KOPT-K1 (cell line): Measurements from ENCODE around the gene GRM7.

Experiments used
- H3K27ac ChIP-seq: fragments of 200-600 bp; sonication (generic); 2 replicates; pipeline ENCODE4 v1.5.1; 2016; ENCODE audit warnings: antibody characterized with exemption, mild to moderate bottlenecking, low read depth, low read length; ENCODE audit not compliant: poor library complexity, severe bottlenecking
- H3K36me3 ChIP-seq: fragments of 200-600 bp; sonication (generic); 2 replicates; pipeline ENCODE4 v1.5.1; 2017; ENCODE audit warnings: antibody characterized with exemption, mild to moderate bottlenecking, low read length, moderate library complexity; ENCODE audit not compliant: insufficient read depth
- H3K9me3 ChIP-seq: fragments of 200-600 bp; sonication (generic); 2 replicates; pipeline ENCODE4 v1.5.1; 2017; ENCODE audit warnings: antibody characterized with exemption, low read length, mild to moderate bottlenecking; ENCODE audit not compliant: insufficient read depth, poor library complexity, severe bottlenecking

The GRM7 gene

GRCh38 chr3:7309641-7310102 lies 448.8 kb downstream of the GRM7 start:
- Histone ChIP-seq H3K9me3 (no peaks in the 10 kb centered on the region), H3K36me3 (no peaks in the 10 kb centered on the region), H3K27ac (no peak overlapping the region)

- no peaks in the 10 kb centered on the region for H3K36me3 ChIP-seq
- no peak overlapping the region for H3K27ac ChIP-seq
- no peaks in the 10 kb centered on the region for H3K9me3 ChIP-seq
These were observed 454.1 kb downstream of the GRM7 start for GRCh38 chr3:7315037-7315436.

- H3K27ac ChIP-seq, result no peak overlapping the region
- H3K36me3 ChIP-seq, result no peaks in the 10 kb centered on the region
- no peaks in the 10 kb centered on the region for H3K9me3 ChIP-seq
These were observed 462.2 kb downstream of the GRM7 start for GRCh38 chr3:7322957-7323669.

DNA sequence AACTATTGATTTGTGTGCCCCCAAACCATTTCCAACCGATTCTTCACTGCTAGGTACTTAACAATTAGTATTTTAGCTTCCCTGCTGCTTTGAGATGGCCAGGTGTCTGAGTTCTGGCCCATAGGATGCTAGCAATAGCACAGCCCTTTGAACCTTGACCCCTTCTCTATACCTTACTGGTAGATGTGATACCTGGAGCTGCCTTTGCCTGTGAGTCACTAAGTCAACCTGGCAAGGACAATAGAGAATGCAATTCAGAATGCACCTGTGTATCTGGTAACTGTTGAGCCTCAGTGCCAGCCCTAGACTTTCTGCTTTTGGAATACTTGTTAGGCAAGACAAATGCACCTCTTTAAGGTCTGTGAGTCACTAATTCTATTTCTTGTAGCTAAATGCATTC lies 467.4 kb downstream of the GRM7 start:
- Histone ChIP-seq H3K36me3 (no peaks in the 10 kb centered on the region), H3K27ac (no peak overlapping the region), H3K9me3 (no peaks in the 10 kb centered on the region)

GRCh38 chr3:7332696-7333095 lies 471.8 kb downstream of the GRM7 start:
- no peak overlapping the region for H3K27ac ChIP-seq
- no peaks in the 10 kb centered on the region for H3K36me3 ChIP-seq
- H3K9me3 ChIP-seq, result no peaks in the 10 kb centered on the region

GRCh38 chr3:7333125-7333524 lies 472.2 kb downstream of the GRM7 start:
- H3K9me3 ChIP-seq, result no peaks in the 10 kb centered on the region
- no peak overlapping the region for H3K27ac ChIP-seq
- no peaks in the 10 kb centered on the region for H3K36me3 ChIP-seq

DNA sequence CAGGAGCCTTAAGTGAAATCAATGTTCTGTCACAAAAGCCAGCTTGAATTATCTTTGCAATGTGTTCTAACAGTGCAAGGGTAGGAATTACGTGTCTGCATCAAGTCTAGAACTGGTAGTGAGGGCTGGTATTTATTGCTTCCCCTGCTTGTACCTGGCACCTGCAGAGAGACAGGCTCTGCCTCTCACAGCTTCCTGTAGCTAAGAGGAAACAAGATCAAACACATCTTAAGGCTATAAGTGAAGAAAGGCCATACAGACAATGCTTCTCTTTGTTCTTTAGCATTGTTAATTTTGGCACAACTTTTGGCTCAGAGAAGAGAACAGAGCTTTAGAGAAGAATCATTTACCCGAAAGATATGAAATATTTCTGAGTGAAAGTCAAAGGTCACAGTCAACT lies 479.9 kb downstream of the GRM7 start:
- Histone ChIP-seq H3K9me3 (no peaks in the 10 kb centered on the region), H3K36me3 (no peaks in the 10 kb centered on the region), H3K27ac (no peak overlapping the region)

DNA sequence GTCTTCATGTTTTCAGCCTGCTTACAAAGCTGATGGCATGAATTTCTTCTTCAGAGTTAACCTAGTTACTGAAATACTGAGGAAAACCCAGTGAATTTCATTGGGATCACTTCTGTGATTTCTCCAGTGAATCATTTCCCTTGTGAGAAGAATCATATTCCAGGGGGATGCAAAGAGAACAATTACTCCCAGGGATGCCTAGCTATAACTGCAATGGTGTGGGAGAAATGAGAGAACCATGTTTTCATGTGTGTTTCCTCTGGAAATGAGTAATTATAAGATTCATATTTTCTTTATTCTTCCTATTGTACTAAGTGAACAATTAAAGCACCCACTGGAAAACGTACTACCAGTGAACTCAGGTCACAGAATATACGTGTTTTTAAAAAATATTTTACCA lies 485.4 kb downstream of the GRM7 start:
- H3K9me3 ChIP-seq, result no peaks in the 10 kb centered on the region
- no peak overlapping the region for H3K27ac ChIP-seq
- H3K36me3 ChIP-seq, result no peaks in the 10 kb centered on the region

GRCh38 chr3:7357101-7357500 lies 496.2 kb downstream of the GRM7 start:
- Histone ChIP-seq H3K36me3 (no peaks in the 10 kb centered on the region), H3K9me3 (no peaks in the 10 kb centered on the region), H3K27ac (no peak overlapping the region)

DNA sequence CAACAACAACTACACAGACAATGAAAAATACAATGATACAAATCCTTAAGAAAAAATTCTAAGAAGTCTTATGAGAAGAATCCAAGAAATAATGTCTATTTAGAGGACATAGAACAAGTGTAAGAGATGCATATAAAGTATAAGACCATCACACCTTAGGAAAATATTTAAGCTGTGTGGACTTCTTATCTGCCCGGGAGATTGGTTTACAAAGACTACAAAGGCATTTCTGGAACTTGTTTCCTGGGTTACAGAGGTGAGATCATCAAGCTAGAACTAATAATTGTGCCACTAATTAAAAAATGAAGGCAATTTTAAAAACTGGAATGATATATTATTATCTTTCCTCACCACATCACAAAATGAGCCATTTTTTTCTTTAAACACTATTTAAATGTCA lies 507.1 kb downstream of the GRM7 start:
- no peak overlapping the region for H3K27ac ChIP-seq
- no peaks in the 10 kb centered on the region for H3K36me3 ChIP-seq
- no peaks in the 10 kb centered on the region for H3K9me3 ChIP-seq

DNA sequence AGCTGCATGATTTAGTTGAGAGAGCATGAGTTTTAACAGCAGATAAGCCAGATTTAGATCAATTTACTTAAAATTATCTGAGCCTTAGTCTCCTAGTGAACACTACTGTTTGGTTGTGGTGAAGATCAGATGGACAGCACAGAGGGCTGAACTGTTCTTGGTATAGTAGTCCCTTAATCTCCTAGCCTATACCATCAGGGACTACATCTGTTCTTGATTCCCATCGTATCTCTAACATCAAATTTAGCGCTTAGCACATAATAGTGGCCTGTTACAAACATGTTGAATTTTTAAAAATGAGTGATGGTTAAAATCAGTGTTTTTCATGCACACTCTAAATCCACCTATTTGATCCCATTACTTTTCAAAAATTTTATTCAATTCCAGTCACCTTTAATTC lies 507.7 kb downstream of the GRM7 start:
- Histone ChIP-seq H3K36me3 (no peaks in the 10 kb centered on the region), H3K27ac (no peak overlapping the region), H3K9me3 (no peaks in the 10 kb centered on the region)

- H3K9me3 ChIP-seq, result no peaks in the 10 kb centered on the region
- no peak overlapping the region for H3K27ac ChIP-seq
- no peaks in the 10 kb centered on the region for H3K36me3 ChIP-seq
These were observed 511.0 kb downstream of the GRM7 start for GRCh38 chr3:7371693-7372572.

GRCh38 chr3:7377103-7377502 lies 516.2 kb downstream of the GRM7 start:
- Histone ChIP-seq H3K9me3 (no peaks in the 10 kb centered on the region), H3K27ac (no peak overlapping the region), H3K36me3 (no peaks in the 10 kb centered on the region)

GRCh38 chr3:7381741-7382140 lies 520.8 kb downstream of the GRM7 start:
- H3K36me3 ChIP-seq, result no peaks in the 10 kb centered on the region
- no peaks in the 10 kb centered on the region for H3K9me3 ChIP-seq
- H3K27ac ChIP-seq, result no peak overlapping the region

GRCh38 chr3:7382293-7383010 lies 521.5 kb downstream of the GRM7 start:
- Histone ChIP-seq H3K9me3 (no peaks in the 10 kb centered on the region), H3K27ac (no peak overlapping the region), H3K36me3 (no peaks in the 10 kb centered on the region)
